ENCODE measurements around the gene ZSCAN16. TPM values are rescaled to one million over a fixed set of nuclear protein-coding genes. Genes with fewer than 3 reads are reported as not detected.

ZSCAN16 gene
- total and polyA plus RNA-seq, 2 of the 13 experiments (the other 11 are each of a cell fraction or from before 2014, with no cell fraction given): 5.7 to 12.7 TPM

GRCh38 chr6:28080631-28081485 lies 43.6 kb upstream of the ZSCAN16 start (continued):
- peak in 1 of 2 experiments; percentile 65; a peak in 1 of 4 replicates for TF ChIP-seq REST (IDR thresholded peaks at IDR 0.05; ENCODE audit: borderline replicate concordance in 1 of 2, low read depth in 1 of 2, low read length in 2 of 2)
- TF ChIP-seq ZNF264 (CRISPR knock-in tag; IDR thresholded peaks at IDR 0.05): peak; percentile 89
- TF ChIP-seq ZMYM3 (CRISPR knock-in tag; IDR thresholded peaks at IDR 0.05): peak; percentile 61
- TF ChIP-seq ZNF121 (CRISPR knock-in tag; IDR thresholded peaks at IDR 0.05): peak; percentile 51; the same call in 1 of the 2 replicates
- peak; percentile 83 for TF ChIP-seq JUN (CRISPR knock-in tag; IDR thresholded peaks at IDR 0.05)
- TF ChIP-seq ZNF501 (CRISPR knock-in tag; IDR thresholded peaks at IDR 0.05): peak; percentile 98
- peak; percentile 51; the same call in 1 of the 2 replicates for TF ChIP-seq CREB3 (CRISPR knock-in tag; IDR thresholded peaks at IDR 0.05)
- peak; percentile 95 for TF ChIP-seq ZSCAN31 (CRISPR knock-in tag; IDR thresholded peaks at IDR 0.05; ENCODE audit: low read depth)
- TF ChIP-seq, protein P1, sequence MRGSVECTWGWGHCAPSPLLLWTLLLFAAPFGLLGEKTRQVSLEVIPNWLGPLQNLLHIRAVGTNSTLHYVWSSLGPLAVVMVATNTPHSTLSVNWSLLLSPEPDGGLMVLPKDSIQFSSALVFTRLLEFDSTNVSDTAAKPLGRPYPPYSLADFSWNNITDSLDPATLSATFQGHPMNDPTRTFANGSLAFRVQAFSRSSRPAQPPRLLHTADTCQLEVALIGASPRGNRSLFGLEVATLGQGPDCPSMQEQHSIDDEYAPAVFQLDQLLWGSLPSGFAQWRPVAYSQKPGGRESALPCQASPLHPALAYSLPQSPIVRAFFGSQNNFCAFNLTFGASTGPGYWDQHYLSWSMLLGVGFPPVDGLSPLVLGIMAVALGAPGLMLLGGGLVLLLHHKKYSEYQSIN (CRISPR knock-in tag; IDR thresholded peaks at IDR 0.05; ENCODE audit: borderline replicate concordance): no peak
- TF ChIP-seq ZNF513 (CRISPR knock-in tag; conservative IDR thresholded peaks at IDR 0.05): 0 out of 2 replicates have a peak, but pooled peaks have one; percentile 74
- TF ChIP-seq, protein P2, sequence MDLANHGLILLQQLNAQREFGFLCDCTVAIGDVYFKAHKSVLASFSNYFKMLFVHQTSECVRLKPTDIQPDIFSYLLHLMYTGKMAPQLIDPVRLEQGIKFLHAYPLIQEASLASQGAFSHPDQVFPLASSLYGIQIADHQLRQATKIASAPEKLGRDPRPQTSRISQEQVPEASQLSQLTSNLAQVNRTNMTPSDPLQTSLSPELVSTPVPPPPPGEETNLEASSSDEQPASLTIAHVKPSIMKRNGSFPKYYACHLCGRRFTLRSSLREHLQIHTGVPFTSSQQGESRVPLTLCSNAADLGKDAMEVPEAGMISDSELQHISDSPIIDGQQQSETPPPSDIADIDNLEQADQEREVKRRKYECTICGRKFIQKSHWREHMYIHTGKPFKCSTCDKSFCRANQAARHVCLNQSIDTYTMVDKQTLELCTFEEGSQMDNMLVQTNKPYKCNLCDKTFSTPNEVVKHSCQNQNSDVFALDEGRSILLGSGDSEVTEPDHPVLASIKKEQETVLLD (CRISPR knock-in tag; IDR thresholded peaks at IDR 0.05; ENCODE audit: low read depth): no peak
- TF ChIP-seq KDM2A (CRISPR knock-in tag; IDR thresholded peaks at IDR 0.05; ENCODE audit: borderline replicate concordance, low read depth): peak; percentile 98
- TF ChIP-seq ZFP1 (CRISPR knock-in tag; IDR thresholded peaks at IDR 0.05): peak; percentile 93
- TF ChIP-seq ZNF850 (CRISPR knock-in tag; conservative IDR thresholded peaks at IDR 0.05): no peak
- TF ChIP-seq GLI4 (CRISPR knock-in tag; IDR thresholded peaks at IDR 0.05; ENCODE audit: borderline replicate concordance): peak; percentile 95
- peak; percentile 91; the same call in 1 of the 2 replicates for TF ChIP-seq ZSCAN20 (CRISPR knock-in tag; IDR thresholded peaks at IDR 0.05; ENCODE audit: borderline replicate concordance)
- no peak for TF ChIP-seq NR3C1 (CRISPR knock-in tag; IDR thresholded peaks at IDR 0.05)
- TF ChIP-seq TBL1XR1 (IDR thresholded peaks at IDR 0.05; ENCODE audit: borderline replicate concordance, low read length, partially characterized antibody): peak; percentile 77
